Panc1 (cell line): ENCODE data around the gene UBTF. TPM values are rescaled to one million over a fixed set of nuclear protein-coding genes. Genes with fewer than 3 reads are reported as not detected.

Experiments used
- ATAC-seq: fragments of 200-7000 bp; cut with Tn5 transposase; 2 replicates; pipeline ENCODE4 v1.9.1; 2020; ENCODE audit warnings: mild to moderate bottlenecking, moderate library complexity
- BruUV-seq: library from RNA; stranded (reverse); fragments of 400-500 nt; replicated peaks from 2 replicates; lab custom pipeline; 2021; lab: Mats Ljungman, UMichigan
- CTCF ChIA-PET: fragments of 300-600 bp; sonication (Branson Sonifier 250); formaldehyde crosslinking; loops from one replicate; lab custom pipeline; 2022; ENCODE audit warnings: antibody characterized with exemption; lab: Charles Lee
- POLR2A ChIA-PET: fragments of 300-600 bp; sonication (Branson Sonifier 250); formaldehyde crosslinking; loops from one replicate; lab custom pipeline; 2022; ENCODE audit warnings: antibody characterized with exemption; lab: Charles Lee
- DNase-seq: peaks from one replicate; pipeline ENCODE4 v3.0.0-alpha.2; 2010; ENCODE audit warnings: low read depth, low spot score
- H3K27ac ChIP-seq: 2 replicates; pipeline ENCODE4 v1.5.1; 2011; ENCODE audit warnings: mild to moderate bottlenecking, low read length, inconsistent platforms
- H3K27me3 ChIP-seq: fragments of 200-500 bp; sonication (Bioruptor generic); 2 replicates; pipeline ENCODE4 v1.6.0; 2014; ENCODE audit warnings: low read length, inconsistent platforms; ENCODE audit not compliant: control insufficient read depth, insufficient read depth
- H3K36me3 ChIP-seq: fragments of 200-500 bp; sonication (Bioruptor generic); 2 replicates; pipeline ENCODE4 v1.5.1; 2014; ENCODE audit warnings: inconsistent platforms, mild to moderate bottlenecking, low read length, moderate library complexity; ENCODE audit not compliant: control insufficient read depth, insufficient read depth
- H3K4me1 ChIP-seq: 2 replicates; pipeline ENCODE4 v1.5.1; 2011; ENCODE audit warnings: inconsistent platforms, mild to moderate bottlenecking, low read length, moderate library complexity; ENCODE audit not compliant: control insufficient read depth, insufficient read depth
- H3K4me3 ChIP-seq, 2 experiments: 2 replicates each; pipeline ENCODE4 v1.5.1; 2011 to 2012; ENCODE audit warnings: low read depth in 2 of 2, low read length in 2 of 2, mild to moderate bottlenecking in 2 of 2, inconsistent platforms in 1 of 2, moderate library complexity in 1 of 2
- H3K9me3 ChIP-seq: fragments of 200-500 bp; sonication (Bioruptor generic); 2 replicates; pipeline ENCODE4 v1.5.1; 2014; ENCODE audit warnings: low read depth, mild to moderate bottlenecking, inconsistent platforms, low read length, moderate library complexity; ENCODE audit not compliant: control insufficient read depth, insufficient read depth
- CTCF ChIP-seq: fragments of 450-650 bp; IDR thresholded peaks from 2 replicates; pipeline ENCODE4 v1.5.1; 2017; ENCODE audit warnings: mild to moderate bottlenecking
- POLR2AphosphoS5 ChIP-seq: IDR thresholded peaks from 2 replicates; pipeline ENCODE4 v1.6.1; 2012; ENCODE audit warnings: mild to moderate bottlenecking, low read depth, low read length, moderate library complexity
- REST ChIP-seq, 2 experiments: IDR thresholded peaks; 2 replicates each; pipeline ENCODE4 v1.6.1; 2011 to 2012; ENCODE audit warnings: low read depth in 2 of 2, control low read depth in 1 of 2, low read length in 1 of 2, mild to moderate bottlenecking in 1 of 2, moderate library complexity in 1 of 2; ENCODE audit not compliant: insufficient read depth in 1 of 2
- SIN3A ChIP-seq: IDR thresholded peaks from 2 replicates; pipeline ENCODE4 v1.6.1; 2012; ENCODE audit warnings: low read depth, mild to moderate bottlenecking, low read length, moderate library complexity, borderline replicate concordance; ENCODE audit not compliant: insufficient read depth
- TCF7L2 ChIP-seq: IDR thresholded peaks from 2 replicates; pipeline ENCODE4 v1.6.1; 2011; ENCODE audit warnings: mild to moderate bottlenecking, low read depth, low read length, inconsistent platforms
- in situ Hi-C: cut with HindIII; loops from 2 replicates; pipeline ENCODE4 v1.10.0; 2016; ENCODE audit warnings: low sequenced_read_pairs, low pct_unique_long_range_greater_than_20kb
- intact Hi-C: fragments of 100-400 bp; cut with micrococcal nuclease; formaldehyde crosslinking; loops from one replicate; pipeline ENCODE4 v1.10.0; 2022; ENCODE audit not compliant: unreplicated experiment
- total RNA-seq: library from RNA; stranded (reverse); gene quantifications from one replicate; pipeline ENCODE4 v1.2.1, GENCODE V29; 2021; ENCODE audit not compliant: unreplicated experiment

UBTF gene
- total RNA-seq, 1 experiment from 2014 or later: 116 TPM

GRCh38 chr17:44184212-44184810, 35.2 kb downstream of the UBTF start:
- ChIA-PET CTCF (interaction anchor here (0.7 kb wide), 1 partner anchor 1609 kb away, joined by 4 read pairs; no protein-coding TSS in a partner anchor), POLR2A (interaction anchor here (0.6 kb wide), 1 partner anchor 93 kb away, joined by 6 read pairs; no protein-coding TSS in a partner anchor)
- DNase-seq (no peak), ATAC-seq (no peak)
- TF ChIP-seq REST (IDR thresholded peaks at IDR 0.05; ENCODE audit: insufficient read depth in 1 of 2, low read depth in 2 of 2, low read length in 1 of 2) (no peak), POLR2AphosphoS5 (no peak), TCF7L2 (no peak), CTCF (no peak), SIN3A (no peak)
- Histone ChIP-seq H3K9me3 (no peaks in the 10 kb centered on the region), H3K4me1 (peaks cover 7% of the 10 kb centered on the region; the same call in 1 of the 2 replicates), H3K4me3 (no peak overlapping the region), H3K27ac (no peak overlapping the region), H3K36me3 (no peaks in the 10 kb centered on the region; the same call in 1 of the 2 replicates), H3K27me3 (no peaks in the 10 kb centered on the region)
- in situ Hi-C loops: no loop called here
- BruUV-seq: no TSS peak
- intact Hi-C loops: no loop called here

GRCh38 chr17:44183024-44183423, 36.5 kb downstream of the UBTF start:
- ATAC-seq (no peak), DNase-seq (no peak)
- Histone ChIP-seq H3K27me3 (no peaks in the 10 kb centered on the region), H3K27ac (no peak overlapping the region), H3K36me3 (no peaks in the 10 kb centered on the region; the same call in 1 of the 2 replicates), H3K4me3 (no peak overlapping the region), H3K4me1 (peaks cover 2% of the 10 kb centered on the region; the same call in 1 of the 2 replicates), H3K9me3 (no peaks in the 10 kb centered on the region)
- BruUV-seq: no TSS peak
- ChIA-PET POLR2A (interaction anchor here (0.5 kb wide), 1 partner anchor 9 kb away, joined by 3 read pairs; no protein-coding TSS in a partner anchor), CTCF (no interaction called here)
- in situ Hi-C loops (no loop called here), intact Hi-C loops (no loop called here)
- TF ChIP-seq REST (IDR thresholded peaks at IDR 0.05; ENCODE audit: insufficient read depth in 1 of 2, low read depth in 2 of 2, low read length in 1 of 2) (no peak), SIN3A (no peak), TCF7L2 (no peak), CTCF (no peak), POLR2AphosphoS5 (no peak)
